Pancreas (tissue), 10 donors: Measurements from ENCODE around the gene ZNF692. TPM values are rescaled to one million over a fixed set of nuclear protein-coding genes. Genes with fewer than 3 reads are reported as not detected.
A peak's percentile ranks its signal among the peaks of the same experiment; 100 is the strongest.

Experiments used
- ATAC-seq, 4 donors: fragments of 200-7000 bp; cut with Tn5 transposase; one replicate each; pipeline versions ENCODE4 v1.8.0 to v1.9.1; 2020; ENCODE audit warnings: mild to moderate bottlenecking in 4 of 4, moderate library complexity in 4 of 4
- DNase-seq, 6 donors: peaks; one replicate each; pipeline ENCODE4 v3.0.0-alpha.2; 2020
- FAIRE-seq: peaks from 2 replicates; lab custom pipeline; 2012; peaks lifted over from hg19 to GRCh38; lab: Jason Lieb, UNC
- H3K27ac ChIP-seq, 4 donors: fragments of 200-600 bp; sonication (generic); 1 replicate in 3 of 4; 2 replicates in 1 of 4; pipeline versions ENCODE4 v1.5.0 to v1.8.0; 2020
- H3K27me3 ChIP-seq, 4 donors: fragments of 200-600 bp; one replicate each; pipeline ENCODE4 v1.8.0; 2021
- H3K36me3 ChIP-seq, 3 donors: fragments of 200-600 bp; sonication (generic) in 1 of 3; one replicate each; pipeline versions ENCODE4 v1.5.0 to v1.8.0; 2020 to 2021
- H3K4me1 ChIP-seq, 3 donors: fragments of 200-600 bp; one replicate each; pipeline ENCODE4 v1.8.0; 2021
- H3K4me3 ChIP-seq, 4 donors: fragments of 200-600 bp; sonication (generic) in 2 of 4; one replicate each; pipeline versions ENCODE4 v1.5.0 to v1.8.0; 2020 to 2021
- H3K9me3 ChIP-seq, 4 donors: fragments of 200-600 bp; one replicate each; pipeline ENCODE4 v1.8.0; 2021
- CTCF ChIP-seq, 4 donors: fragments of 200-600 bp; sonication (generic) in 3 of 4; IDR thresholded peaks; one replicate each; pipeline versions ENCODE4 v1.5.0 to v1.8.0; 2021; ENCODE audit warnings: antibody characterized with exemption in 4 of 4
- WGBS, 2 donors: extraction: QIAGEN DNeasy Blood & Tissue Kit; methylation state at CpG; one replicate each; pipeline ENCODE4 v1.1.7; 2013; 5-methylcytosine and 5-hydroxymethylcytosine counted together
- intact Hi-C, 3 donors: fragments of 100-400 bp; cut with DNase I; formaldehyde crosslinking; loops; one replicate each; pipeline versions ENCODE4 v1.11.1 to v1.14.2; 2022
- polyA plus RNA-seq, 2 donors: library from polyadenylated mRNA; stranded (reverse); fragments of 200-250 nt; gene quantifications; one replicate each; pipeline ENCODE4 v1.2.3, GENCODE V29; 2013
- total RNA-seq, 6 donors: library from RNA; stranded (reverse); fragmentation: NEBNext Ultra II Directional in 4 of 6; extraction: Animal tissue kit (Norgen Biotek cat#: 25700) in 4 of 6; gene quantifications; one replicate each; pipeline versions ENCODE4 v1.2.1 to v1.2.4, GENCODE V29; 2021 to 2023
- donor health status: healthy with polysubstance abuse.
- donor health status: DM: no; HTN: no; CAD: no; lungs with moderate emphysema.
- donor health status: DM: no; HTN: no; CAD: no.
- donor health status: control.
- donor health status: control.
- donor health status: Bipolar disorder and iron deficiency.
- donor health status: DM: yes; HTN: yes; CAD: no.
- donor health status: DM: no; HTN: no; CAD: no.
- donor health status: DM: no; HTN: no; CAD: no.
- donor health status: DM: yes; HTN: yes; CAD: no.

ZNF692 gene
- total and polyA plus RNA-seq, 8 donors: 11.9 to 233 (median 21.6) TPM

GRCh38 chr1:248850124-248850523 is 8.8 kb downstream of the ZNF692 start:
- peaks cover 3 to 37% (median 20%) of the 10 kb centered on the region in 3 donors for H3K36me3 ChIP-seq
- ATAC-seq (no peak), FAIRE-seq (no peak), DNase-seq (peak in 2 of 6 donors; percentile 12 to 34)
- no peak overlapping the region for H3K4me3 ChIP-seq
- no peaks in the 10 kb centered on the region for H3K27me3 ChIP-seq
- 90 to 94% methylated on average over 9 of the region's 9 CpGs for WGBS, 2 donors
- TF ChIP-seq CTCF (IDR thresholded peaks at IDR 0.05): no peak
- intact Hi-C loops: no loop called here
- no peak overlapping the region for H3K27ac ChIP-seq
- no peaks in the 10 kb centered on the region for H3K9me3 ChIP-seq
- H3K4me1 ChIP-seq: no peaks in the 10 kb centered on the region

GRCh38 chr1:248849637-248850036 is 9.2 kb downstream of the ZNF692 start:
- Histone ChIP-seq H3K4me1 (no peaks in the 10 kb centered on the region), H3K4me3 (no peak overlapping the region), H3K27ac (no peak overlapping the region), H3K9me3 (no peaks in the 10 kb centered on the region), H3K27me3 (no peaks in the 10 kb centered on the region), H3K36me3 (peaks cover 3 to 41% (median 20%) of the 10 kb centered on the region in 3 donors)
- no peak for ATAC-seq
- TF ChIP-seq CTCF (IDR thresholded peaks at IDR 0.05): no peak
- WGBS, 2 donors: 88 to 94% methylated on average over 3 of the region's 3 CpGs
- no peak for FAIRE-seq
- intact Hi-C loops: no loop called here
- DNase-seq: no peak

- no peaks in the 10 kb centered on the region for H3K27me3 ChIP-seq
- H3K9me3 ChIP-seq: no peaks in the 10 kb centered on the region
- DNase-seq (peak in 1 of 6 donors; percentile 16), FAIRE-seq (no peak), ATAC-seq (peak in 2 of 4 donors; percentile 5 to 41)
- H3K27ac ChIP-seq: no peak overlapping the region
- no peaks in the 10 kb centered on the region for H3K4me1 ChIP-seq
- no peak for TF ChIP-seq CTCF (IDR thresholded peaks at IDR 0.05)
- intact Hi-C loops: no loop called here
- WGBS, 2 donors: 62 to 66% methylated on average over 3 of the region's 3 CpGs
- peaks cover 3 to 42% (median 20%) of the 10 kb centered on the region in 3 donors for H3K36me3 ChIP-seq
- no peak overlapping the region for H3K4me3 ChIP-seq
These were observed 9.7 kb downstream of the ZNF692 start for GRCh38 chr1:248849152-248849551.

DNA sequence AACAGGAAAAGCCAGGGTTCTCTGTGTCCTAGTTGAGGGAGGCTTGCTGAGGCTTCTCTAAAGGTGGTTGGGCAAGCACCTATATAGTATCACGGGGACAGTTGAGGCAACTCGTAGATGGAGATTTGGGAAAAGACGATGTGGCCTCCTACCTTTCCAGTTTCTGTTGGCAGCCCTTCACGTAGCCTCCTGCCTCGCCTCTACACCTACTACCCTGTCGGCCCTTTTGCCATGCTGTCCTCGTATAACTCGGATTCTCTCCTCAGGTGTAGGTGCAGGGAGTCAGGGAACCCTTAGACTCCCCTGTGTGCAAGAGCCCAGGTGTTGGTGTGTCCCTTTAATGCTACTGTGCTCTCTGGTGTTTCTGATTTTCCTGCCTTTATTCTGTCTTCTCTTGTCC is 10.3 kb downstream of the ZNF692 start:
- FAIRE-seq (no peak), ATAC-seq (no peak), DNase-seq (peak in 1 of 6 donors; percentile 9)
- intact Hi-C loops: no loop called here
- Histone ChIP-seq H3K9me3 (no peaks in the 10 kb centered on the region), H3K4me1 (no peaks in the 10 kb centered on the region), H3K4me3 (no peak overlapping the region), H3K36me3 (peaks cover 3 to 42% (median 20%) of the 10 kb centered on the region in 3 donors), H3K27ac (no peak overlapping the region), H3K27me3 (no peaks in the 10 kb centered on the region)
- 90 to 94% methylated on average over 8 of the region's 8 CpGs for WGBS, 2 donors
- TF ChIP-seq CTCF (IDR thresholded peaks at IDR 0.05): no peak

DNA sequence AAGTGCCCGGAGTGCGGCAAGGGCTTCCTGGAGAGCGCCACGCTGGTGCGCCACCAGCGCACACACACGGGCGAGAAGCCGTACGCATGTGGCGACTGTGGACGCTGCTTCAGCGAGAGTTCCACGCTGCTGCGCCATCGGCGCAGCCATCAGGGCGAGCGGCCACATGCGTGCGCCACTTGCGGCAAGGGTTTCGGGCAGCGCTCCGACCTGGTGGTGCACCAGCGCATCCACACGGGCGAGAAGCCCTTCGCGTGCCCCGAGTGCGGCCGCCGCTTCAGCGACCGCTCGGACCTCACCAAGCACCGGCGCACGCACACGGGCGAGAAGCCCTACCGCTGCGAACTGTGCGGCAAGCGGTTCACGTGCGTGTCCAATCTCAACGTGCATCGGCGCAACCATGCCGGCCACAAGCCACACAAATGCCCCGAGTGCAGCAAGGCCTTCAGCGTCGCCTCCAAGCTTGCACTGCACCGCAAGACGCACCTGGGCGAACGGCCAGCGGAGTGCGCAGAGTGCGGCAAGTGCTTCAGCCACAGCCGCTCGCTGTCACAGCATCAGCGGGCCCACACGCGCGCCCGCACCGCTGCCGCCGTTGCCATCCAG is 10.8 kb downstream of the ZNF692 start:
- Histone ChIP-seq H3K4me3 (no peak overlapping the region), H3K9me3 (no peaks in the 10 kb centered on the region), H3K27ac (no peak overlapping the region), H3K36me3 (peaks cover 3 to 42% (median 20%) of the 10 kb centered on the region in 3 donors), H3K4me1 (no peaks in the 10 kb centered on the region), H3K27me3 (no peaks in the 10 kb centered on the region)
- TF ChIP-seq CTCF (IDR thresholded peaks at IDR 0.05): no peak
- intact Hi-C loops: no loop called here
- FAIRE-seq (no peak), ATAC-seq (no peak), DNase-seq (peak in 1 of 6 donors; percentile 11)
- 96% methylated on average over 72 of the region's 72 CpGs for WGBS, 2 donors
